Measurements from ENCODE around the gene BRD3OS.
"Not testable (repeated sequence)": the region's sequence is repeated elsewhere in the genome, so short reads cannot be mapped to it uniquely, and the experiment has no call there.

The BRD3OS gene

GRCh38 chr9:134067904-134068743 is 42.8 kb downstream of the BRD3OS start, which contains the start of gene BRD3:
Gene BRD3 (minus strand): TSS chr9:134068026. CDS start chr9:134053477, 14,549 bp downstream.
- TF ChIP-seq ZFX (IDR thresholded peaks at IDR 0.05; ENCODE audit: borderline replicate concordance) (no peak), CTCF (IDR thresholded peaks at IDR 0.05) (no peak)
- H3K27ac ChIP-seq = peak within 1 kb of the TSS; percentile 66

GRCh38 chr9:134068744-134069479 is 43.6 kb downstream of the BRD3OS start:
- no peak for TF ChIP-seq CTCF (IDR thresholded peaks at IDR 0.05)
- TF ChIP-seq ZFX (IDR thresholded peaks at IDR 0.05; ENCODE audit: borderline replicate concordance) = no peak
- peak overlapping the region; percentile 66 for H3K27ac ChIP-seq

GRCh38 chr9:134069480-134070399 is 44.5 kb downstream of the BRD3OS start:
- TF ChIP-seq ZFX (IDR thresholded peaks at IDR 0.05; ENCODE audit: borderline replicate concordance) (no peak), CTCF (IDR thresholded peaks at IDR 0.05) (no peak)

GRCh38 chr9:134071149-134071548 is 45.9 kb downstream of the BRD3OS start:
- H3K27ac ChIP-seq = no peak overlapping the region
- TF ChIP-seq CTCF (IDR thresholded peaks at IDR 0.05) (no peak), ZFX (IDR thresholded peaks at IDR 0.05; ENCODE audit: borderline replicate concordance) (no peak)

More at GRCh38 chr9:134069480-134070399, 44.5 kb downstream of the BRD3OS start:
- no peak overlapping the region for H3K27ac ChIP-seq

GRCh38 chr9:134072683-134073082 is 47.4 kb downstream of the BRD3OS start:
- H3K27ac ChIP-seq = not testable (repeated sequence)

GRCh38 chr9:134073500-134073899 is 48.2 kb downstream of the BRD3OS start:
- no peak overlapping the region for H3K27ac ChIP-seq
- no peak for TF ChIP-seq ZFX (IDR thresholded peaks at IDR 0.05; ENCODE audit: borderline replicate concordance)
- no peak for TF ChIP-seq CTCF (IDR thresholded peaks at IDR 0.05)

GRCh38 chr9:134075689-134076088 is 50.4 kb downstream of the BRD3OS start:
- H3K27ac ChIP-seq = not testable (repeated sequence)

Measured in 22Rv1 (cell line).